Mesendoderm (in vitro differentiated cells): ENCODE results near the gene CTTNBP2.

Source experiments
- DNase-seq: peaks from one replicate; pipeline ENCODE4 v3.0.0; 2013
- H2AK5ac ChIP-seq: 2 replicates; pipeline ENCODE4 v1.6.1; 2013; ENCODE audit warnings: low read length, inconsistent platforms
- H2BK120ac ChIP-seq: 2 replicates; pipeline ENCODE4 v1.6.1; 2013; ENCODE audit warnings: low read depth, mild to moderate bottlenecking, low read length, moderate library complexity, mixed read lengths
- H2BK15ac ChIP-seq: replicated peaks from 2 replicates; pipeline ENCODE4 v1.6.1; 2013; ENCODE audit warnings: low read depth, mild to moderate bottlenecking, moderate library complexity
- H2BK5ac ChIP-seq: 2 replicates; pipeline ENCODE4 v1.6.1; 2013; ENCODE audit warnings: low read length, inconsistent platforms
- H3K18ac ChIP-seq: 2 replicates; pipeline ENCODE4 v1.6.1; 2013; ENCODE audit warnings: mild to moderate bottlenecking, low read length, mixed read lengths
- H3K23ac ChIP-seq: one replicate; pipeline ENCODE4 v1.6.1; 2013; ENCODE audit warnings: low read length
- H3K27ac ChIP-seq: 2 replicates; pipeline ENCODE4 v1.5.1; 2013; ENCODE audit warnings: low read depth, mild to moderate bottlenecking, inconsistent platforms, low read length, moderate library complexity
- H3K27me3 ChIP-seq: 2 replicates; pipeline ENCODE4 v1.6.1; 2013; ENCODE audit warnings: low read length, control low read depth, mild to moderate bottlenecking, inconsistent platforms; ENCODE audit not compliant: insufficient read depth, poor library complexity
- H3K36me3 ChIP-seq: 2 replicates; pipeline ENCODE4 v1.6.1; 2013; ENCODE audit warnings: low read length, inconsistent platforms; ENCODE audit not compliant: control insufficient read depth, insufficient read depth
- H3K4ac ChIP-seq: one replicate; pipeline ENCODE4 v1.6.1; 2013; ENCODE audit warnings: low read depth, mild to moderate bottlenecking, low read length, moderate library complexity
- H3K4me1 ChIP-seq: 2 replicates; pipeline ENCODE4 v1.6.1; 2013; ENCODE audit warnings: low read depth, low read length, inconsistent platforms; ENCODE audit not compliant: control insufficient read depth
- H3K4me2 ChIP-seq: 2 replicates; pipeline ENCODE4 v1.6.1; 2013; ENCODE audit warnings: low read length
- H3K4me3 ChIP-seq: 2 replicates; pipeline ENCODE4 v1.5.1; 2013; ENCODE audit warnings: mild to moderate bottlenecking, low read length
- H3K56ac ChIP-seq: one replicate; pipeline ENCODE4 v1.6.1; 2013; ENCODE audit warnings: low read length
- H3K79me1 ChIP-seq: 2 replicates; pipeline ENCODE4 v1.6.1; 2013; ENCODE audit warnings: low read length, inconsistent platforms
- H3K79me2 ChIP-seq: 2 replicates; pipeline ENCODE4 v1.6.1; 2013; ENCODE audit warnings: mild to moderate bottlenecking, low read length; ENCODE audit not compliant: control insufficient read depth, insufficient read depth
- H3K9ac ChIP-seq: 2 replicates; pipeline ENCODE4 v1.6.1; 2013; ENCODE audit warnings: low read length, inconsistent platforms
- H4K5ac ChIP-seq: one replicate; pipeline ENCODE4 v1.6.1; 2013; ENCODE audit warnings: low read length
- H4K8ac ChIP-seq: one replicate; pipeline ENCODE4 v1.6.1; 2013; ENCODE audit warnings: low read depth, mild to moderate bottlenecking, control low read depth, low read length, moderate library complexity
- WGBS: extraction: QIAGEN DNeasy Blood & Tissue Kit; methylation state at CpG from one replicate; pipeline ENCODE4 v1.1.7; 2013; ENCODE audit warnings: low lambda C conversion rate, missing lambda C conversion rate; ENCODE audit not compliant: insufficient coverage; ENCODE audit errors: extremely low coverage; 5-methylcytosine and 5-hydroxymethylcytosine counted together

CTTNBP2 gene

DNA sequence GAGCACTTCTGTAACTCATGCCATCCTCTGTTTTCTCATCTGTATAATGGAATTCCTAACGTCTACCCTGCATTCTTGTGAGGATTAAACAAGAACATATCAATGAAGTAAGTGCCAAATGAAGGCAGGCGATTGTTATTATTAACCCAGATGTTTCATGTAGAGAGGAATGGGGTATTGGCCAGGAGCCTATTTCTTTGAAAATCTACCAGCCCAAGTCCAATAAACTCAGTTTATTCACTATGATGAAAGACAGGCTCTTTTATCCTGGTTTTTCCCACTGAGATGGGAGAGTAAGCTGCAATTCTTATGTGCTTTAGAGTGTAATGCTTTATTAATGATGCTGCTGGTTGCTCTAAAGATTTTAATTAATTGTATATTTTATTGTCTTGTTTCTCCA, 9.6 kb downstream of the CTTNBP2 start:
- no peak overlapping the region for H3K4me2 ChIP-seq
- no peak overlapping the region for H2BK5ac ChIP-seq
- no CpG with 5 or more reads among the region's 2 CpGs for WGBS
- no peak overlapping the region for H3K18ac ChIP-seq
- H3K79me2 ChIP-seq: no peaks in the 10 kb centered on the region
- no peak overlapping the region for H4K8ac ChIP-seq
- no peak overlapping the region for H3K4ac ChIP-seq
- H2AK5ac ChIP-seq: no peak overlapping the region
- H3K4me1 ChIP-seq: peaks cover 3% of the 10 kb centered on the region
- no peak overlapping the region for H3K9ac ChIP-seq
- H3K56ac ChIP-seq: no peak overlapping the region
- no peak overlapping the region for H3K4me3 ChIP-seq
- no peak overlapping the region for H2BK15ac ChIP-seq
- DNase-seq: no peak
- H3K27me3 ChIP-seq: no peaks in the 10 kb centered on the region
- H2BK120ac ChIP-seq: no peak overlapping the region
- no peaks in the 10 kb centered on the region for H3K36me3 ChIP-seq
- H3K79me1 ChIP-seq: peaks cover 2% of the 10 kb centered on the region
- H4K5ac ChIP-seq: no peak overlapping the region
- no peak overlapping the region for H3K23ac ChIP-seq
- no peak overlapping the region for H3K27ac ChIP-seq

DNA sequence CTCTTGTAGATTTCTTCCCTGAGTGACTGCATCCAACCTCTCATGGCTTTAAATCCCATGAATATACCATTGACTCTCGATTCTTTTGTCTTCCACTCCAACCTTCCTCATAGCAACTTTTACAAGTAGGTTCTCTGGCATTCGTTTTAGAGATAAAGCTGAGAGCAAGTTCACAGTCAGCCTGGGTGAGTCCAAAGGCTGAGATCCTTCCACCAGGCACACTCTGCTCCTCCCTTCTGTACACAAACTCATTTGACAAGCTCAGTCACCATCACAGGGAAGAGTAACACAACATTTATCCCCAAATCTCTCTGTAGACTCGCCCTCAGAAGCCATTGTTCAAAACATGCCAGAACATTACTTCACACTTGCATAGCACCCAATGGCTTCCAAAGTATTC, 10.9 kb downstream of the CTTNBP2 start:
- Histone ChIP-seq H2BK5ac (no peak overlapping the region), H3K27me3 (no peaks in the 10 kb centered on the region), H3K79me1 (peaks cover 2% of the 10 kb centered on the region), H4K5ac (no peak overlapping the region), H3K56ac (no peak overlapping the region), H2BK120ac (no peak overlapping the region), H2AK5ac (no peak overlapping the region), H3K23ac (no peak overlapping the region), H3K9ac (no peak overlapping the region), H3K79me2 (no peaks in the 10 kb centered on the region), H3K18ac (no peak overlapping the region), H3K4ac (no peak overlapping the region), H3K4me1 (peaks cover 3% of the 10 kb centered on the region), H2BK15ac (no peak overlapping the region), H3K36me3 (no peaks in the 10 kb centered on the region), H3K27ac (no peak overlapping the region), H4K8ac (no peak overlapping the region), H3K4me2 (no peak overlapping the region), H3K4me3 (no peak overlapping the region)
- WGBS: no CpG with 5 or more reads among the region's 3 CpGs
- DNase-seq: no peak

DNA sequence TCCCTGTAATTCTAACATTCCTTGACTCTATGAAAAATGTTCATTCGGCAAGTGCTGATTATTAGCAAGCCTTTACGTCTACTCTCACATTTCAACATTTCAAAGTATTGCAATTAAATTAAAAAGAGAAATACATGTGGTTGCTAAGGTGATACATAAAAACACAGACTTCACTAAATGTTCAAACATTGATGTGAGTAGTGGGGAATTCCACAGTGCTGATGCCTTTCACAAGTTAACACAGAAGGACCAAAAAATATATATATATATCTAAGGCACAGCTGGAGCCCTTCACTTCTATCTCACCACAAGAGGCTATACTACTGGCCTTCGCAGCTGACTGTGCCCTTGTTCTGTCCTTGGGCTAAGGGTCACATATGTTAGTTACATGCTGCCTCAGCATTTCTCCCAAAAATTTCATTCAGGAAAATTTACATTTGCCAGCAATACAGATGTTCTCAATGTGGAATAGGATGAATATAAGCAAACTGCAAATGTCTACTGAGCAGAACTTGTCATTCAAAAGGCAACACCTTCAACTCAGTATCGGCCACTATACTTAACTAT, 13.9 kb downstream of the CTTNBP2 start:
- H3K4me2 ChIP-seq: no peak overlapping the region
- no peak overlapping the region for H2BK15ac ChIP-seq
- H3K9ac ChIP-seq: no peak overlapping the region
- peaks cover 3% of the 10 kb centered on the region for H3K4me1 ChIP-seq
- H4K5ac ChIP-seq: no peak overlapping the region
- H3K23ac ChIP-seq: no peak overlapping the region
- H3K56ac ChIP-seq: no peak overlapping the region
- H3K4ac ChIP-seq: no peak overlapping the region
- no peak overlapping the region for H3K4me3 ChIP-seq
- no peak overlapping the region for H2BK5ac ChIP-seq
- no CpG with 5 or more reads among the region's 4 CpGs for WGBS
- no peak overlapping the region for H3K18ac ChIP-seq
- no peak overlapping the region for H4K8ac ChIP-seq
- H3K79me2 ChIP-seq: no peaks in the 10 kb centered on the region
- DNase-seq: no peak
- H3K27ac ChIP-seq: no peak overlapping the region
- H3K79me1 ChIP-seq: peaks cover 2% of the 10 kb centered on the region
- no peak overlapping the region for H2AK5ac ChIP-seq
- H2BK120ac ChIP-seq: no peak overlapping the region
- no peaks in the 10 kb centered on the region for H3K36me3 ChIP-seq
- no peaks in the 10 kb centered on the region for H3K27me3 ChIP-seq

DNA sequence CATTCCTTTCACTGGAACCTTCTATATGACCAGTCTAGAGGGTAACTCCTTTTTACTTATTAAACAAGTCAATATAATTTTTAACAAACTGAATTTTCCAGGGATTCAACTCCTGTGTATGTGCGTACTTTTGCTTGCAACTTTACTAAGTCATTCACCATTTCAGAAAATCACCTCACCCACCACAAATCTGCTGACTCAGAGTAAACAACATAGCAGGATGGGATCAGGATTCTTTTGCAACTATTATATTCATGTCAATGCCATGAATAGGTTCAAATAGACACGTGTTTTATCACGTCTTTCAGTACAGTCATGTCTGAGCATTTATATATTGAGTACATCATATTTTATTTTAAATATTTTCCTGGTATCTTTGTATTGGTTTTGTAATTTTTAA, 14.5 kb downstream of the CTTNBP2 start:
- Histone ChIP-seq H3K36me3 (no peaks in the 10 kb centered on the region), H2BK120ac (no peak overlapping the region), H3K79me1 (peaks cover 2% of the 10 kb centered on the region), H3K18ac (no peak overlapping the region), H3K27ac (no peak overlapping the region), H2BK5ac (no peak overlapping the region), H4K8ac (no peak overlapping the region), H3K79me2 (no peaks in the 10 kb centered on the region), H3K23ac (no peak overlapping the region), H3K4ac (no peak overlapping the region), H3K4me2 (no peak overlapping the region), H3K4me1 (peaks cover 3% of the 10 kb centered on the region), H2BK15ac (no peak overlapping the region), H3K4me3 (no peak overlapping the region), H3K56ac (no peak overlapping the region), H4K5ac (no peak overlapping the region), H3K9ac (no peak overlapping the region), H3K27me3 (no peaks in the 10 kb centered on the region), H2AK5ac (no peak overlapping the region)
- no CpG with 5 or more reads among the region's 3 CpGs for WGBS
- no peak for DNase-seq

DNA sequence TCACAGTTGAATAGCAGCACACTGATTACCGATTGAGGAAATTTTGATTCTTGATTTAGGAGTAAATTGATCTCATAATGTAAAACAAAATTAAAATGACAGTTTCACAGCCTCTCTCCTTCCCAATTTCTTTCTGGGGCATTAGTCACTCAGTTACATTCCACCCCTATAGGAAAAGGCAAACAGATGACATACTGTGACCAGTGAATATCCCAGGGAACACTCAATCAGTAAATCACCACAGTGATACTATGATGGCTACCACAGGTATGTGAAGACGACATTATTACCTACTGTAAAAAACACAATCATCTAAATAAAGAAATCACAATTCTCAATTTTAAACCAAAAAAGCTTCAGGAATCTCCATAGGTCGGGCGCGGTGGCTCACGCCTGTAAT, 15.5 kb downstream of the CTTNBP2 start:
- H4K8ac ChIP-seq: no peak overlapping the region
- H3K4me3 ChIP-seq: no peak overlapping the region
- no peak overlapping the region for H3K56ac ChIP-seq
- H3K9ac ChIP-seq: no peak overlapping the region
- no peak for DNase-seq
- no CpG with 5 or more reads among the region's 6 CpGs for WGBS
- H3K23ac ChIP-seq: no peak overlapping the region
- H3K4me2 ChIP-seq: no peak overlapping the region
- no peak overlapping the region for H2BK15ac ChIP-seq
- peaks cover 3% of the 10 kb centered on the region for H3K4me1 ChIP-seq
- no peaks in the 10 kb centered on the region for H3K36me3 ChIP-seq
- H3K27ac ChIP-seq: no peak overlapping the region
- H3K4ac ChIP-seq: no peak overlapping the region
- H2BK5ac ChIP-seq: no peak overlapping the region
- no peak overlapping the region for H2BK120ac ChIP-seq
- no peak overlapping the region for H4K5ac ChIP-seq
- no peaks in the 10 kb centered on the region for H3K27me3 ChIP-seq
- no peak overlapping the region for H2AK5ac ChIP-seq
- peaks cover 2% of the 10 kb centered on the region for H3K79me1 ChIP-seq
- no peak overlapping the region for H3K18ac ChIP-seq
- H3K79me2 ChIP-seq: no peaks in the 10 kb centered on the region

DNA sequence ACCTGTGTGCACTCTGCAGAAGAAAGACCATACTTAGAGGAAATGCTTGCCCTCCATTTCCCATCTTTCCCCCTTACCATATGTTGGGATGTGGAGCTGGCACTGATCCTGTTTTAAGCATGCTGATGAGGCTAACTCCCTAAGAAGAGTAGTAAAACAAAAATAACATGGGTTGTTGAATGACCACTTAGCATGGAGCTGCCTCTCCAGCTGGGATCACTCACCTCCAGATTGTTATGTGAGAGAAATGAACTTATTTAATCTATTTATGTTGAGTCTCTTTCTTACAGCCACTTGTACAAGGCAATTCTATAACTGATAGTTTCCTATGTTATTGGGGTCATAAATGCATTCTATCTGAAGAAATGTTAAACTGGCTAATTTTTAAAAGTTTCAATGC, 17.0 kb downstream of the CTTNBP2 start:
- H3K4me1 ChIP-seq: no peaks in the 10 kb centered on the region
- no peak overlapping the region for H3K4me2 ChIP-seq
- no peak for DNase-seq
- H3K27me3 ChIP-seq: no peaks in the 10 kb centered on the region
- no peak overlapping the region for H3K23ac ChIP-seq
- H3K79me1 ChIP-seq: no peaks in the 10 kb centered on the region
- H3K4ac ChIP-seq: no peak overlapping the region
- no peak overlapping the region for H3K4me3 ChIP-seq
- no peak overlapping the region for H2AK5ac ChIP-seq
- no peaks in the 10 kb centered on the region for H3K79me2 ChIP-seq
- no peak overlapping the region for H3K56ac ChIP-seq
- H3K36me3 ChIP-seq: no peaks in the 10 kb centered on the region
- no peak overlapping the region for H4K8ac ChIP-seq
- no peak overlapping the region for H3K9ac ChIP-seq
- no peak overlapping the region for H2BK15ac ChIP-seq
- no peak overlapping the region for H4K5ac ChIP-seq
- no peak overlapping the region for H3K18ac ChIP-seq
- no peak overlapping the region for H2BK120ac ChIP-seq
- H2BK5ac ChIP-seq: no peak overlapping the region
- no peak overlapping the region for H3K27ac ChIP-seq
